Measurements from ENCODE around the gene PITX2.
"Not testable (repeated sequence)": the region's sequence is repeated elsewhere in the genome, so short reads cannot be mapped to it uniquely, and the experiment has no call there.

PITX2 gene

GRCh38 chr4:110609044-110609750 lies 13.7 kb downstream of the PITX2 start:
- no peak for DNase-seq

GRCh38 chr4:110605077-110605476 lies 17.8 kb downstream of the PITX2 start:
- no peak for DNase-seq

GRCh38 chr4:110602061-110602460 lies 20.8 kb downstream of the PITX2 start:
- DNase-seq, result no peak

- DNase-seq, result no peak
Measured at GRCh38 chr4:110597582-110597981, 25.3 kb downstream of the PITX2 start.

GRCh38 chr4:110596431-110596830 lies 26.4 kb downstream of the PITX2 start:
- no peak for DNase-seq

- no peak for DNase-seq
Measured at GRCh38 chr4:110595583-110595982, 27.3 kb downstream of the PITX2 start.

- no peak for DNase-seq
Measured at GRCh38 chr4:110589297-110589696, 33.6 kb downstream of the PITX2 start.

GRCh38 chr4:110587666-110588285 lies 35.1 kb downstream of the PITX2 start:
- no peak for DNase-seq

- no peak for DNase-seq
Measured at GRCh38 chr4:110586131-110586850, 36.6 kb downstream of the PITX2 start.

GRCh38 chr4:110576696-110577095 lies 46.2 kb downstream of the PITX2 start:
- DNase-seq, result not testable (repeated sequence)
